NCI-H526 treated with DMSO at 0.1 percent for 48 hours (cell line): Measurements from ENCODE around the gene CDH4.
"Not testable (repeated sequence)": the region's sequence is repeated elsewhere in the genome, so short reads cannot be mapped to it uniquely, and the experiment has no call there.

Source experiments
- DNase-seq: peaks from one replicate; lab custom pipeline; 2025; lab: John Stamatoyannopoulos, UW

Gene CDH4

GRCh38 chr20:61439251-61439650 is 187.2 kb downstream of the CDH4 start:
- no peak for DNase-seq

DNA sequence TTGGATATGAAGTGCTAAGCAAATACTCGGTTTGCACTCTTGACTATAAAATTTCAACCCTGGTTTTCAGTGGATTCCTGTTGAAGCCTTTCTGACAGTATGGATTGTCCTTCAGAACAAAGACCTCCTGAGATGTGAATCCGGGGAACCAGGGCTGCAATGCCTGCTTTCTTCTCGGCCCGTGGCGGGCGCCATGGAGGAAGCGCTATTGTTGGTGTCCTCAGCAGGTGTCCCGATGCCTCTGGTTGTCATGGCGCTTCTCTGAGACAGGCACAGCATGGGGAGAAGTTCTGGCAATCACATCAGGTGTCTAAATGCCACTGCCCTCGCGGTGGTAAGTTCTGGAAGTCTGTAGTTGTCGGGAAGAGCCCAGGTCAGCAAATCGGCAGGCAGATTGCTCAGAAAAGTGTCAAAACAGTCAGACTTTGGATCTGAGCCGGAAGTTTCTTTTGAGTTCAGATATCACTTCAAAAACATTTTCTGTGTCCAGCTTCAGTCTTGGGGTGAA is 188.5 kb downstream of the CDH4 start:
- DNase-seq: no peak

- DNase-seq: peak; percentile 33
These were observed 189.5 kb downstream of the CDH4 start for GRCh38 chr20:61441537-61441936.

DNA sequence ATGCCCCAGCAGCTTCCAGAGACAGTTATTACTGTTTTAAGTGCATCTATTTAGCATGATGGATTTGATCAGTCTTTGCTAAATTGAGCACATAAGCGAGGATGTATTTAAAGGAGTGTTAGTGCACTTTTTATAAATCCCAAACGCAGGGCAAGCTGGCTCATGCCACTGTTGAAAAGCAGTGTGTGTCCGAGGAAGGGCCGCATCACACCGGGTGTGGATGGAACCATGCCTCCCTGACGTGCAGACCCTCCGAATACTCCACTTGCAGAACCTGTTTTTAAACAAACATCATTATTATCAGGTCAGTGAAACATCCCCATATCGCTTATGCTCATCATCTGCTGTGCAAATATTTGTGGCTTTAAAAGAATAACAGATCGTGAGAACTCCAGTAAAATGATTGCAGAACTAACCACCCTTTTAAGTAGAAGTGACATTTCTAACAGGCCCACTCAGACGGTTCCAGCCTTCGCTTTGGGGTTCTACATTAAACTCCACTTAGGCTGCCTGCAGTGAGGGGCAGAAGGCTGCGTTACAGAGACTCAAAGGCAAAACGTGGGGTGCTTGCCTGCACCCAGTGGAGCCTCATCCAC is 190.1 kb downstream of the CDH4 start:
- peak; percentile 92 for DNase-seq

- no peak for DNase-seq
These were observed 190.7 kb downstream of the CDH4 start for GRCh38 chr20:61442718-61443117.

DNA sequence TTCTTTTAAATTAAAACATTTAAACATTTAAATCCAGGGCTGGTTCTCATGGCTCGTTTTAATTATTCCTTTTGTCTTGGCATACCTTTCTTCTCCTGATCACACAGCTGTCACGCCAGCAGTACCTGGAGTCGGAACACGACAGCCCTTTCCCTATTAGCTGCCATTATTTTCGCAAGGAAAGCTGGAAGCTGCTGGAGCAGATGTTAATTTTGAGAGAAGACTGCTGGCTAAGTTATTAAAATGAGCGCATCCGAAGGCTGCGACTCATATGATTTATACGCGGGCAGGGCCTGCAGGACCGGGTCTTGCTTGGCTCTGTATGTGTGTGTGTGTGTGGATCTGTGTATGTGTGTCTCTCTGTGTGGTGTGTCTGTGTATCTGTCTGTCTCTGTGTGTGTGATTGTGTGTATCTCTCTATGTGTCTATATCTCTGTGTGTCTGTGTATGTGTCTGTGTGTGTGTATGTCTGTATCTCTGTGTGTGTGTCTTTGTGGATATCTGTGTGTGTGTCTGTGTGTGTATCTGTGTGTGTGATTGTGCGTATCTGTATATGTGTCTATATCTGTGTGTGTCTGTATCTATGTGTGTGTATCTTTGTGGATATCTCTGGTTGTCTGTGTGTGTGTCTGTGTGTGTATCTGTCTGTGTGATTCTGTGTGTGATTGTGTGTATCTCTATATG is 191.5 kb downstream of the CDH4 start:
- DNase-seq: peak; percentile 23

DNA sequence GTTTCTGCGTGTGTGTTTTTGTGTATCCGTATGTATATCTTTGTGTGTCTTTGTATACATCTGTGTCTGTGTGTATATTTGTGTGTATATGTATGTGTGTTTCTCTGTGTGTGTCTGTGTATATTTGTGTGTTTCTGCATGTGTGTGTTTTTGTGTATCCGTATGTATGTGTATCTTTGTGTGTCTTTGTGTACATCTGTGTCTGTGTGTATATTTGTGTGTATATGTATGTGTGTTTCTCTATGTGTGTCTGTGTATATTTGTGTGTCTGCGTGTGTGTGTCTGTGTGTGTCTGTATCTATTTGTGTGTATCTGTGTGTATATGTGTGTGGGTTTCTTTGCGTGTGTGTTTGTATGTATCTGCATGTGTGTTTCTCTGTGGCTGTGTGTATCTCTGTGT is 192.6 kb downstream of the CDH4 start:
- no peak for DNase-seq

GRCh38 chr20:61445138-61445537 is 193.1 kb downstream of the CDH4 start:
- DNase-seq: no peak

GRCh38 chr20:61445741-61446140 is 193.7 kb downstream of the CDH4 start:
- no peak for DNase-seq

DNA sequence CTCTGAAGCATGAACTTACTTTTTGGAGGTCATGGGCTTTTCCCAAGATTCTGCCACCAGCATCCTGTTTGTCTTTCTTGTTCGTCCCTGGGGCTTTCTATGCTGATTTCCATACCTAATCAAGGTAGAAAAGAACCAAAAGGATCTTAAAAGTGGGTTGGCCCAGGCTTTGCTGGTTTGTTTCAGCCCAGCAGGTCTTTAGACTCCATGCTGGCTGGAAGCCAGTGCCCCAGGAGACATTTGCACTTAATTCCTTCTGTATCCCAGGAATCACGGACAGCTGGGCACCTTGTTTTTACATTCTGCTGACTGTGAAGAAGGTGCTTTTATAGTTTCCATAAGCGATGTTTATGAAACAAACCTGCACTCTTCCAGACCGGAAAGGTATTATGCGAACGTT is 195.9 kb downstream of the CDH4 start:
- no peak for DNase-seq

- DNase-seq: no peak
These were observed 196.3 kb downstream of the CDH4 start for GRCh38 chr20:61448386-61448785.

GRCh38 chr20:61449057-61449609 is 197.1 kb downstream of the CDH4 start:
- DNase-seq: no peak

- DNase-seq: no peak
These were observed 197.9 kb downstream of the CDH4 start for GRCh38 chr20:61449916-61450315.

GRCh38 chr20:61450549-61450948 is 198.5 kb downstream of the CDH4 start:
- no peak for DNase-seq

DNA sequence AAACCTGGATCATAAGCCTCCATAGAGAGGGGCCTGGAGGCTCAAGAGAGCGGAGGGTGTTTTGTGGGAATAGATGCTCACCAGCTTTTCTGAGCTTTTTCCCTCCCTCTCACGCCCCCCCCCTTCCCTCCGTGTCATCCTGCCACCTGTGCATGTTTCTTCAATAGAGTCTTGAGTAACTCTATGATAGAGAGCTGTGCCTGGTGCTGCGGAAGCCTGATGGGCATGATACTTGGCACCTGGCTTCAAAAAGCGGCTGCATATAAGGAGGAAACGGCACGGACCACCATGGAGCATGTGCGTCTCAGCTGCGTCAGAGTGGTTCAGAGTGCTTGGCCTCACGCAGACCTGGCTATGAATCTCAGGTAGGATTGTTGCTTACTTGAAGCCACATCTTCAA is 198.9 kb downstream of the CDH4 start:
- DNase-seq: no peak

DNA sequence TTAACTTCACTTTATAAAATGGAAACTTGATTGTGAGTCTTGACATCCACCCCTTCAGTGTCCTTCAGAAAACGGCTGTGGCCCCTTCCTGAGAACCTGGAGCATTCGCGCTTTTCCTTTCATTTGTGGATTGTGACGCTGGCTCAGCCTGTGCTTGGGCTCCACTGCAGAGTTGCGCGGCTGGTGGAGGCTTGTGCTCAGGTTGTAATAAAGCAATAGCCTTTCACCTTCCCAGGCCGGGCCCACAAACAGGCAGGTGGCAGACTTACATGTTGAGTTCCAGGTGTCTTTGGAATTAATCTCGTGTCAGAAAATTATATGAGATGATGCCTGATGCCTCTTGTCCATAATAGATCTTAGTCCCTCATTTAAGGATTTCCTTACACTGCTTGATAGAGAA is 199.9 kb downstream of the CDH4 start:
- no peak for DNase-seq

- DNase-seq: no peak
These were observed 201.2 kb downstream of the CDH4 start for GRCh38 chr20:61453219-61453618.

GRCh38 chr20:61453623-61454022 is 201.6 kb downstream of the CDH4 start:
- not testable (repeated sequence) for DNase-seq

- no peak for DNase-seq
These were observed 202.0 kb downstream of the CDH4 start for GRCh38 chr20:61454053-61454452.

DNA sequence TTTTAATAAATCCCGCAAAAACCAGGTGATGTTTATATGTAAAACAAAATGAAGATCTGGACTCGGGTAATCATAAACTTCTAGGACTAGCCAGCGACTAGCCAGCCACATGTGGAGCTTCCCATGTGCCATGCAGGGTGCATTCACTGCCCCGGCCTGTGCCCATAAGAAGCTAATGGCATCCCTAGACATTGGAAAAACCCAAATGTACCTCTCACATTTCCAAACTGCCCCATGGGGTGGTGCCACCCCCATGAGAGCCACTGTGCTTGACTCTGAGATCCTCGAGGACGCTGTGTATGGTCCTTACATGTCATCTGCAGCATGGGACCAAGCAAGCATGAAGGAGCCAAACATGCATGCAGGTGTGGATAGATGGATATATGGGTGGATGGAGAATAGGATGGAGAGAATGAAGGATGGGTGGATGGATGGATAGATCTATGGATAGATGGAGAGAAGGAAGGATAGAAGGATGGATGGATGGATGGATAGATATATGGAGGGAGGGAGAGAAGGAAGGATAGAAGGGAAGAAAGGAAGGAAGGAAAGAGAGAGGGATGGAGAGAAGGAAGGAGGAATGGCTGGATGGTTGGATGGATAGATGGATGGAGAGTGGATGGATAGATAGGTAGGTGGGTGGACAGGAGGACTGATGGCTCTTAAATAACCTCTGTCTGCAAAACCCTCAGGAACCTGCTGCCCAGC is 203.6 kb downstream of the CDH4 start:
- no peak for DNase-seq

- no peak for DNase-seq
These were observed 205.7 kb downstream of the CDH4 start for GRCh38 chr20:61457725-61458124.

DNA sequence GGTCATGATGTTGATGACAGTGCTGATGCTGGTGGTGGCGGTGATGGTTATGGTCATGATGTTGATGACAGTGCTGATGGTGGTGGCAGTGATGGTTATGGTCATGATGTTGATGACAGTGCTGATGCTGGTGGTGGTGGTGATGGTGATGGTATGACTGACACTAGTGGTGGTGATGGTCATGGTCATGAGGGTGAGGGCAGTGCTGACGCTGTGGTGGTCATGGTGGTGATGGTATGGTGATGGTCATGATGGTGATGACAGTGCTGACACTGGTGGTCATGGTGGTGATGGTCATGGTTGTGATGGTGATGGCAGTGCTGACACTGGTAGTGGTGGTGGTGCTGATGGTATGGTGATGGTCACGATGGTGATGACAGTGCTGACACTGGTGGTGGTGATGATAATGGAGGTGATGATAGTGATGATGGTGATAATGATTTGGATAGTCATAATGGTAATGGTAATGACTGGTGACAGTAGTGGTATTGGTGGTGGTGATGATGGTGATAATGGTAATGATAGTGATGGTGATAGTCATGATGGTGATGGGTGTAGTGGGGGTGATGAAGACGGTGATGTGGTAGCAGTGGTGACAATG is 206.2 kb downstream of the CDH4 start:
- DNase-seq: no peak
